Astrocyte (in vitro differentiated cells and primary cell): ENCODE results near the gene ATF3. TPM values are rescaled to one million over a fixed set of nuclear protein-coding genes. Genes with fewer than 3 reads are reported as not detected.

Experiments used
- DNase-seq: peaks from one replicate; pipeline ENCODE4 v3.0.0-alpha.2; 2010; ENCODE audit warnings: low read depth
- FAIRE-seq: peaks from 2 replicates; lab custom pipeline; 2011; peaks lifted over from hg19 to GRCh38; lab: Jason Lieb, UNC
- H2AFZ ChIP-seq: 2 replicates; pipeline ENCODE4 v1.6.0; 2012; ENCODE audit warnings: low read depth, low read length, inconsistent platforms
- H3K27ac ChIP-seq: 2 replicates; pipeline ENCODE4 v1.5.1; 2011; ENCODE audit warnings: low read depth, low read length, inconsistent platforms
- H3K27me3 ChIP-seq: 2 replicates; pipeline ENCODE4 v1.6.0; 2011; ENCODE audit warnings: low read length, inconsistent platforms; ENCODE audit not compliant: insufficient read depth
- H3K36me3 ChIP-seq: 2 replicates; pipeline ENCODE4 v1.5.1; 2011; ENCODE audit warnings: low read length, inconsistent platforms; ENCODE audit not compliant: insufficient read depth
- H3K4me1 ChIP-seq: 2 replicates; pipeline ENCODE4 v1.5.1; 2011; ENCODE audit warnings: low read length, inconsistent platforms; ENCODE audit not compliant: insufficient read depth
- H3K4me2 ChIP-seq: 2 replicates; pipeline ENCODE4 v1.6.0; 2012; ENCODE audit warnings: low read length, inconsistent platforms
- H3K4me3 ChIP-seq: 2 replicates; pipeline ENCODE4 v1.5.1; 2011; ENCODE audit warnings: low read depth, mild to moderate bottlenecking, low read length, inconsistent platforms; ENCODE audit not compliant: insufficient read depth
- H3K79me2 ChIP-seq: 2 replicates; pipeline ENCODE4 v1.6.0; 2012; ENCODE audit warnings: mild to moderate bottlenecking, low read length, inconsistent platforms; ENCODE audit not compliant: insufficient read depth
- H3K9ac ChIP-seq: 2 replicates; pipeline ENCODE4 v1.6.0; 2012; ENCODE audit warnings: mild to moderate bottlenecking, low read length, inconsistent platforms
- H3K9me3 ChIP-seq: 2 replicates; pipeline ENCODE4 v1.5.1; 2012; ENCODE audit warnings: low read depth, mild to moderate bottlenecking, low read length, inconsistent platforms; ENCODE audit not compliant: insufficient read depth
- H4K20me1 ChIP-seq: 2 replicates; pipeline ENCODE4 v1.6.0; 2012; ENCODE audit warnings: low read length, inconsistent platforms; ENCODE audit not compliant: insufficient read depth
- H3K27ac Mint-ChIP-seq: one replicate; pipeline ENCODE4 v1.8.0; 2021; ENCODE audit warnings: mild to moderate bottlenecking, mixed read lengths; ENCODE audit not compliant: unreplicated experiment
- H3K27me3 Mint-ChIP-seq: one replicate; pipeline ENCODE4 v1.8.0; 2021; ENCODE audit warnings: low read depth, mixed read lengths; ENCODE audit not compliant: unreplicated experiment
- H3K36me3 Mint-ChIP-seq: one replicate; pipeline ENCODE4 v1.8.0; 2021; ENCODE audit warnings: low read depth, mixed read lengths; ENCODE audit not compliant: unreplicated experiment
- H3K4me1 Mint-ChIP-seq: one replicate; pipeline ENCODE4 v1.8.0; 2021; ENCODE audit warnings: low read depth, mixed read lengths; ENCODE audit not compliant: unreplicated experiment
- H3K4me3 Mint-ChIP-seq: one replicate; pipeline ENCODE4 v1.8.0; 2021; ENCODE audit warnings: mild to moderate bottlenecking, moderate library complexity, mixed read lengths; ENCODE audit not compliant: unreplicated experiment
- H3K9me3 Mint-ChIP-seq: one replicate; pipeline ENCODE4 v1.8.0; 2021; ENCODE audit warnings: mild to moderate bottlenecking, mixed read lengths; ENCODE audit not compliant: unreplicated experiment
- EZH2 ChIP-seq: IDR thresholded peaks from 2 replicates; pipeline ENCODE4 v1.6.1; 2012; ENCODE audit warnings: mild to moderate bottlenecking, low read length, inconsistent platforms; ENCODE audit not compliant: insufficient read depth
- total RNA-seq: library from RNA; stranded (reverse); gene quantifications from 2 replicates; pipeline ENCODE4 v1.2.1, GENCODE V29; 2021
- TF ChIP-seq, protein P1 (sequence below): IDR thresholded peaks from 2 replicates; pipeline ENCODE4 v1.5.1; 2011; ENCODE audit warnings: low read depth, mild to moderate bottlenecking, inconsistent platforms, low read length, moderate library complexity; ENCODE audit not compliant: insufficient read depth

The ATF3 gene
- total RNA-seq, 1 donor from 2014 or later, result 87.6 TPM

DNA sequence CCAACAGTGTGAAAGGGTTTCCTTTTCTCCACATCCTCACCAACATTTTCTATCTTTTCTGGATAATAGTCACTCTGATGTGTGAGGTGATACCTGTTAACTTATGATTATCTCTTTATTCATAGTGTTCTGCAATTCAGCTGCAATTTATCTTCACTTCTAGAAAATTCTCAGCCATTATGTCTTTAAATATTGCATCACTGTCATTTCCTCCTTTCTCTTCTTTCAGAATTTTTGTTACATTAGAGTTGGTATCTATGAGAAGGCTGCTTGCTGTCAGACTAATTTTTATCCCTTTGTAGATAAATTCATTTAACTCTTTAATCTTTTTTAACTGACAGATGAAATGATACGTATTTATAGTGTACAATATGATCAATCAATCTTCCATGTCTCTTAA, 30.5 kb upstream of the ATF3 start:
- Histone ChIP-seq H3K9ac (no peak overlapping the region), H3K79me2 (no peaks in the 10 kb centered on the region), H3K36me3 (no peaks in the 10 kb centered on the region), H3K27me3 (no peaks in the 10 kb centered on the region), H3K9me3 (no peaks in the 10 kb centered on the region), H2AFZ (no peak overlapping the region), H3K4me3 (no peak overlapping the region), H3K27ac (no peak overlapping the region), H3K4me1 (no peaks in the 10 kb centered on the region), H4K20me1 (no peaks in the 10 kb centered on the region), H3K4me2 (no peak overlapping the region)
- no peaks in the 10 kb centered on the region for H3K9me3 Mint-ChIP-seq
- H3K4me1 Mint-ChIP-seq, result no peaks in the 10 kb centered on the region
- FAIRE-seq (no peak), DNase-seq (no peak)
- H3K4me3 Mint-ChIP-seq, result no peak overlapping the region
- no peak for TF ChIP-seq EZH2
- TF ChIP-seq, protein P1, sequence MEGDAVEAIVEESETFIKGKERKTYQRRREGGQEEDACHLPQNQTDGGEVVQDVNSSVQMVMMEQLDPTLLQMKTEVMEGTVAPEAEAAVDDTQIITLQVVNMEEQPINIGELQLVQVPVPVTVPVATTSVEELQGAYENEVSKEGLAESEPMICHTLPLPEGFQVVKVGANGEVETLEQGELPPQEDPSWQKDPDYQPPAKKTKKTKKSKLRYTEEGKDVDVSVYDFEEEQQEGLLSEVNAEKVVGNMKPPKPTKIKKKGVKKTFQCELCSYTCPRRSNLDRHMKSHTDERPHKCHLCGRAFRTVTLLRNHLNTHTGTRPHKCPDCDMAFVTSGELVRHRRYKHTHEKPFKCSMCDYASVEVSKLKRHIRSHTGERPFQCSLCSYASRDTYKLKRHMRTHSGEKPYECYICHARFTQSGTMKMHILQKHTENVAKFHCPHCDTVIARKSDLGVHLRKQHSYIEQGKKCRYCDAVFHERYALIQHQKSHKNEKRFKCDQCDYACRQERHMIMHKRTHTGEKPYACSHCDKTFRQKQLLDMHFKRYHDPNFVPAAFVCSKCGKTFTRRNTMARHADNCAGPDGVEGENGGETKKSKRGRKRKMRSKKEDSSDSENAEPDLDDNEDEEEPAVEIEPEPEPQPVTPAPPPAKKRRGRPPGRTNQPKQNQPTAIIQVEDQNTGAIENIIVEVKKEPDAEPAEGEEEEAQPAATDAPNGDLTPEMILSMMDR, result no peak
- no peaks in the 10 kb centered on the region for H3K36me3 Mint-ChIP-seq
- no peak overlapping the region for H3K27ac Mint-ChIP-seq
- no peaks in the 10 kb centered on the region for H3K27me3 Mint-ChIP-seq

DNA sequence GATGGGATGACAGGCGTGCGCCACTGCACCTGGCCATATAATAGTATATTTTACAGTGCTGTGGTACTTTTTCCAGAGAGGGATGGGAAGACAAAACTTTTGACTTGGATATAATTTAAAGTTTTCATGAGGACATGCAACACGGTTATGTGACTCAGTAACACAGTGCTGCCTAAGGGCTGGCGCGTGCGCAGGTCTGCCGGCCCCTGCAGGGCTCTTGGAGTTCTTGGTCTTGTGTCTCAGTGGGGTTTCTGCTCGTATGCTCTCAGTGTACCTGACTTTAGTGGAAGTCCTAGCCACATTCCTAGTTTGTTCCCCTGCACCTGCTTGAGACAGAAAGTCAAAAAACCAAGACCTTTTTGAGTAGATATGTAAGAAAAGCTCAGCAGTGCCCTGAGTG, 27.5 kb upstream of the ATF3 start:
- no peak for DNase-seq
- no peaks in the 10 kb centered on the region for H3K4me1 ChIP-seq
- Mint-ChIP-seq H3K27ac (no peak overlapping the region), H3K4me1 (no peaks in the 10 kb centered on the region), H3K36me3 (no peaks in the 10 kb centered on the region), H3K4me3 (no peak overlapping the region), H3K27me3 (no peaks in the 10 kb centered on the region), H3K9me3 (peaks cover 4% of the 10 kb centered on the region)
- no peak overlapping the region for H3K4me2 ChIP-seq
- no peaks in the 10 kb centered on the region for H3K27me3 ChIP-seq
- no peak overlapping the region for H3K9ac ChIP-seq
- no peak overlapping the region for H3K4me3 ChIP-seq
- no peak overlapping the region for H2AFZ ChIP-seq
- TF ChIP-seq, protein P1, result no peak
- no peak for TF ChIP-seq EZH2
- no peak for FAIRE-seq
- H3K36me3 ChIP-seq, result no peaks in the 10 kb centered on the region
- no peaks in the 10 kb centered on the region for H3K79me2 ChIP-seq
- no peaks in the 10 kb centered on the region for H3K9me3 ChIP-seq
- H3K27ac ChIP-seq, result no peak overlapping the region
- no peaks in the 10 kb centered on the region for H4K20me1 ChIP-seq

DNA sequence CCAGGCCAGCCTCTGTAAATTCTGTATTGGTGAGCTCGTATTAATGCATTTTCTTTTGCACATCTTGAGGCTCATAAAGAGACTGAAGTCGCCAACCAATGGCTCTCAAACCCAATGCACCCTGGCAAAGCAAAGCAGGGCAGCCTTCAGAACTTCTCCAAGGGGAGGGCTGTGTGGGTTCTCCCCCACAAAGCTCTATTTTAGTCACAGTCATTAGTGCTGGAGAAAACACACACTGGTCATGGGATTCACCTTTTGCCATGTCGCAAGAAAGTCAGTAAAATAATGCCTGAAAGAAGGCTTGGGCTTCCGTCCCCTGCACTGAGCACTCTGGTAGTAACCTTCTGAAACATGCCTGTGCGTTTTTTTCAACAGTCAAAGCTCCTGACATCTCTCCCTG, 26.3 kb upstream of the ATF3 start:
- H3K79me2 ChIP-seq, result no peaks in the 10 kb centered on the region
- H4K20me1 ChIP-seq, result no peaks in the 10 kb centered on the region
- DNase-seq (no peak), FAIRE-seq (no peak)
- no peak overlapping the region for H3K9ac ChIP-seq
- no peak overlapping the region for H3K4me2 ChIP-seq
- Mint-ChIP-seq H3K4me1 (peaks cover 11% of the 10 kb centered on the region), H3K27ac (no peak overlapping the region), H3K27me3 (no peaks in the 10 kb centered on the region), H3K9me3 (peaks cover 4% of the 10 kb centered on the region), H3K36me3 (no peaks in the 10 kb centered on the region), H3K4me3 (no peak overlapping the region)
- no peak overlapping the region for H3K27ac ChIP-seq
- no peaks in the 10 kb centered on the region for H3K9me3 ChIP-seq
- H3K4me3 ChIP-seq, result no peak overlapping the region
- H3K27me3 ChIP-seq, result no peaks in the 10 kb centered on the region
- TF ChIP-seq, protein P1, result no peak
- TF ChIP-seq EZH2, result no peak
- H2AFZ ChIP-seq, result no peak overlapping the region
- no peaks in the 10 kb centered on the region for H3K4me1 ChIP-seq
- no peaks in the 10 kb centered on the region for H3K36me3 ChIP-seq
